GM19468 (cell line): ENCODE results near the gene QKI.

ENCODE experiments used
- ATAC-seq: cut with Tn5 transposase; IDR thresholded peaks from one replicate; pipeline ENCODE4 v1.9.1; 2021; ENCODE audit warnings: mild to moderate bottlenecking, moderate library complexity, moderate number of reproducible peaks; ENCODE audit not compliant: unreplicated experiment; ENCODE audit errors: extremely low read depth

Gene QKI

DNA sequence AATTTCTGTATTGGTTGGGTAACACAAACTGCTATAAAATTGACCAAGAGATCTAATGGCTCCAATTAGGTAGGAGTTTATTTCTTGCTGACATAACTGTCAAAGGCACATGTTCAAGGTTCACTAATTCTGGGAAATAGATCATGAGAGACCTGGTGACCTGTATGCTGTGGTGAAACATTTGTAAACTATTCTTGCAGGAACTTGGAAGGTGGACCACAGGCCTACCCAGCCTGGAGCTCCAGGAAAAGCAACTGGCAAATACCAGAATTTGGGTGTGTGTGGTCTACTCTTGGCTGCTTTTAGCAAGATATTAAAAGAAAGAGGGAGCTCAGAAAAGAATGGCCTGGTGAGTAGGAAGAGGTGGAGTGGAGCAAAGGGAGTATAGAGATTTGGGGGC lies 184.6 kb downstream of the QKI start:
- ATAC-seq = no peak

DNA sequence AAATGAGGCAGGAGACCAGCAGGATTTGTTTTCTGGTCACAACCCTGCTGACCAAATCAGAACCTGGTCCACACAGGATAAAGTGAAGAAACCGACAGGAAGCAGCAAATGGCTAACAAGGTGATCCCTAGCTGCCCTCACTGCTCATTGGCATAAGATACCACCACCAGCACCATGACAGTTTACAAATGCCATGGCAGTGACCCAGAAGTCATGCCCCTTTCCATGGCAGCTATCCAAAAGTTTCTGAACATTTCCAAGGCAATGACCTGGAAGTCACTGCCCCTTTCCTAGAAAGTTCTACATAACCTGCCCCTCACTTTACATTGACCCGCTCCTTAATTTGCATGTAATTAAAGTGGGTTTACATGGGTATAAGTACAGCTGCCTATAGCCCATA lies 185.2 kb downstream of the QKI start:
- ATAC-seq = no peak

DNA sequence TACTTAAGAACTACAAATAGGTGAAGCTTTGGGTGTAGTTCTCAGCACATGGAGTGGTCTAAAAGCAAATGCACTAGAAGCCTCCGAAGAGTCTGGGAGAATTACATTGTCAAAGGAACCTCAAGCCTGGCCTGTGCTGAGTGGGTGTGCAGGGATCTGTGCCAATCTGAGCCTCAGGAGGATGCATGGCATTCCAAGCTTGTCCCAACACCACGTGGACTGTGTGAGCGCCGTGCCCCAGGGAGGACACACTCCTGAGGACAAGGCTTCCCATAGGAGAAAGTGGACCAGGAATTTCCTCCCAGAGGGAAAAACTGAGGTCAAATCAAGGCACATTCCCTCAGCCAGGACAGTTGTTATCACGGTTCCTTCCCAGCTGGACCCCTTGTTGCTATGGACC lies 185.8 kb downstream of the QKI start:
- no peak for ATAC-seq

DNA sequence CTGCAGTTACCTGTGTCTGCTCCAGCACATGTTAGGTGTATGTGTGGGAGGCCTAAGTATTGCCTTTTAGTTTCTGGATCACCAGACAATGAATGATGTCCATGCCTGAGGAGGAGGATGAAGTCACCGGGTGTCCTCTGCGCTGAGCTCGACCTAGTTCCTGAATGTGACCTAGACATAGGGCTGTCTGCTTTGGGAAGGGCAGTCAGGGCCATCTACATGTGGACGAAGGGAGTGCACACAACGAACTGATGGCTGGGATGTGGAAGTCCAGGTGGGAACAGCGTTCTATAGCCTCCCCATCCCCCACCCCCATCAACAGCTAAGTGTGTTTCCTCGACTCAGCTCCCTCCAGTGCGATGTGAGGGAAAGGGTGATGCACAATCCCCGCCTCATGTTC lies 186.3 kb downstream of the QKI start:
- no peak for ATAC-seq

DNA sequence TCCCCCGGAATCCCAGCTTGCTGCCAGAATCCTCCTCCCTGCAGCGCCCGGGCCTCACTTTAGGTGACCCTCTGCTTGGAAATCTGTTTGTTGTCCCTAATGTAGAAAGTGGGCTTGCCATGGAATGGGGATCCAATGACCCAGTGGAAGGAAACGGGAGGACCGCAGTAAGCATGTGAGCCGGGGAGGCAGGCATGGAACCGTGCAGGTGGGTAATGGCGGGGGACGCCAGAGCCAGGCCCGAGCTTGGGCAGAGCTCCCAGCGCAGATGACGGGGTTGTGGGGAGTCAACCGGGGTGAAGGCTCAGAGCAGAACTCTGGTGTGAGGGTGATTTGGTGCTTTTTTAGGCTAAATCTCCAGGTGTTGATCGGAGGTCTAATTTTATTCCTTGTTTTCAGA lies 188.3 kb downstream of the QKI start:
- no peak for ATAC-seq

DNA sequence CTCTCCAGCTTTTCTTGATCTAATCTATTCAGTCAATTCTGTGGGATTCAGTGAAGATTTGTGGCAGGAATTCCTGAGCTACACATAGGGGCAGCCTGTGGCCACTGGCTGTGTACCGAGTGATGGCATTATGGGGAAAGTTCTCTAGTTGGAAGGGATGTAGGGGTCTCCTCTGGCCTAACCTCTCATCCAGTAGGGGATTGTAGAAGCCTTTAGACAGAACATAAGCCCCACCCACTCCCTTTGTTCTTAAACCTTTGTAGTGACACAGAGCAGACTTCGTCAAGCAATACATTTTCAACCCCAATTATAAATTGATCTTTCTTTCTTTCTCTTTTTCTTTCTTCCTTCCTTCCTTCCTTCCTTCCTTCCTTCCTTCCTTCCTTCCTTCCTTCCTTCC lies 188.9 kb downstream of the QKI start:
- no peak for ATAC-seq

DNA sequence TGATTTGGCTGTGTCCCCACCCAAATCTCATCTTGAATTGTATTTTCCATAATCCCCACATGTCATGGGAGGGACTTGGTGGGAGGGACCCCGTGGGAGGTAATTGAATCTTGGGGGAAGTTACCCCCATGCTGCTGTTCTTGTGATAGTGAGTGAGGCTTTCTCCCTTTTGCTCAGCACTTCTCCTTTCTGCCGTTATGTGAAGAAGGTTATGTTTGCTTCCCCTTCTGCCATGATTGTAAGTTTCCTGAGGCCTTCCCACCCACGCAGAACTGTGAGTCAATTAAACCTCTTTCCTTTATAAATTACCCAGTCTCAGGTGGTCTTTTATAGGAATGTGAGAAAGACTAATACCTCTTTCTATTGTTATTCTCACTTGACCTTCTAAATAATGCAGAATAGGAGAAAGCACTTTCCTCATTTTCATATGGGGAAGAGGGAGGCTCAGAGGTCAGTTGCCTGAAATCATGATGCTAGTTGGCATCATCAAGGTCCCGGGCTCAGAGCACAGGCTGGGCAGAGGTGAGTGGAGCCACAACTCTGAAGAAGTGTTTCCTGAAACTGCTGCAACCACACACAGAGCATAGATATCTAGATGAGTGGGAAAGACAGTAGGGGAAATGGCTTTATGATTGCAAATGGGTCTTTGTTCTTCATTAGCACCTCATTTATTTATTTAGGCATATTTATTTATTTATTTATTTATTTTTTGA lies 191.0 kb downstream of the QKI start:
- no peak for ATAC-seq

DNA sequence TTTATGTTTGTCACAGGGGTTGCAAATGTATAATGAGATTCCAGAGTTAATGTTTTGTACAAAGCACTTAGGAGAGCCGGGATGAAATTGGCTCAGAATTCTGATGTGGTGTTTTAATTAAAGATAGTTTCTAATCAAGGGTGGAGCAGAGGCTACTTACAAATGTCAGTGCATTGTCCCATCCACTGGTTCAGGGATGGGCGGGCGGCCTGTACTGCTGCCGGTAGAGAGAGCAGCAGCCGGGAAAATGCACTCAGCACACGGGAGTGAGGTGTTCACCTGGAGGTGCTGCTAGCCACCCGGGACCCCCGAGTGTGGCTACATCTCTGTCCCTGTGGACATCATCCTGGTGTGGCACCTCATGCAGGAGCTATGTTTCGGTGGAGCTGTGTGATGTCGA lies 193.3 kb downstream of the QKI start:
- no peak for ATAC-seq

DNA sequence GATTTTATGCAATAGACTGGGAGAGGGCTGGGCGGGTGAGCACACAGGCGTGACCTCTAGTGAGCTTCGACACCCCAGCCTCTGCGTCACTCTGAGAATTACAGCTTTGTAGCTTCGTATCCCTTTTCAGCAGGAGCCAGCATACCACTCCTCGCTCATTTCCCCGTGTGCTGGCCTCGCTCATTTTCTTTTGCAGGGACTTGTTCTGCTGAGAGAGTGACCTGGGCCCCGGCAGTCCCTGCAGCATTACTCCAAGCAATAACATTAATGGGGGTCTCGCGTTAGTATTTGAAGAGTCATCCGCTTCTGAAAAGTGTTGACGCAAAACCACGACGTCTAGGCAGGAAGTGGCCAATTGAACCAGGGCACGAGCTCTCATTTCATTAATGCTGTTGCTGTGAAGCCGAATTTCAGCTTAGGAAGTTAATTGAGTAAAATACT lies 193.7 kb downstream of the QKI start:
- no peak for ATAC-seq

DNA sequence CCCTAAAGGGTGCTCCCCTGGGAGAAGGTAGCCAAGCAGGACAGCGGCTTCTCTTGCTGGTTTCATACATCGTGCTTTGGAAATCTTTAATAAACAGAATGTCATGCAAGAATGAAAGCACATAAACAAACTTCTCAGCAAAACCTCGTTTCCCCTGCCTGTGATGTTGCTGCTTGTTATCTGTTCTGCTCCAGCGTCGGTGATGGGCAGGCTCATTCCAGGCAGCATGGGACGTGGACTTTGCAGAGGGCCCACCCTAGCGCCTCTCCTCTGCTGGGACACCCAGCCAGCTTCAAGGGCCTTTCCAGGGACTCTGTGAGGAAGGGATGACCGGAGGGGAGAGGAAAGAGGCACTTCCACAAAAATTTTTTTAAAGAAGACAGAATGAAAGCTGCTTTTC lies 197.7 kb downstream of the QKI start:
- ATAC-seq = no peak

DNA sequence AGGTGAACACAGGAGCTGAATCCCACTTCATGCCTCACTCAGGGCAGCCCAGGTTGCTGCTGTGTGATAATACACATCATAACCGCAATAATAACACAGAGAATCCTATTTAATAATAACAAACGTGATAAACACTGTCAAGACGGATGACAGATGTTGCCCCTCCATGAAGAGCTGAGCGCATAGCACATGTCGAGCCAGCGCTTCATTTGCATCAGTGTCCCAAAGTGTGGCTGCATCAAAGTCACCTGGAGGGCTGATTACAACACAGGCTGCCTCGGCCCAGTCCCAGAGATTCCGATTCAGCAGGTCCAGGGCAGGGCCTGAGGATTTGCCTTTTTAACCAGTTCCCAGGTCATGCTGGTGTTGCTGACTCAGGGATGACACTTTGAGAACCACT lies 198.5 kb downstream of the QKI start:
- ATAC-seq = no peak

DNA sequence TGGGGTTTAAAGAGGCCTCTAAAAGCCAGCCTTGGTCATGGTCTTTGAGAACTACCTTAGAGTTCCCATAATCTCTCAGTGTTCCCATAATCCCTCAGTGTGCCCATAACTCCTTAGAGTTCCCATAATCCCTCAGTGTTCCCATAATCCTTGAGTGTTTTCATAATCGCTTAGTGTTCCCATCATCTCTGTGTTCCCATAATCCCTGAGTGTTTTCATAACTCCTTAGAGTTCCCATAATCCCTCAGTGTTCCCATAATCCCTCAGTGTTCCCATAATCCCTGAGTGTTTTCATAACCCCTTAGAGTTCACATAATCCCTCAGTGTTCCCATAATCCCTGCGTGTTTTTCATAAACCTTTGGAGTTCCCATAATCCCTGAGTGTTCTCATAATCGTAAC lies 199.2 kb downstream of the QKI start:
- no peak for ATAC-seq

DNA sequence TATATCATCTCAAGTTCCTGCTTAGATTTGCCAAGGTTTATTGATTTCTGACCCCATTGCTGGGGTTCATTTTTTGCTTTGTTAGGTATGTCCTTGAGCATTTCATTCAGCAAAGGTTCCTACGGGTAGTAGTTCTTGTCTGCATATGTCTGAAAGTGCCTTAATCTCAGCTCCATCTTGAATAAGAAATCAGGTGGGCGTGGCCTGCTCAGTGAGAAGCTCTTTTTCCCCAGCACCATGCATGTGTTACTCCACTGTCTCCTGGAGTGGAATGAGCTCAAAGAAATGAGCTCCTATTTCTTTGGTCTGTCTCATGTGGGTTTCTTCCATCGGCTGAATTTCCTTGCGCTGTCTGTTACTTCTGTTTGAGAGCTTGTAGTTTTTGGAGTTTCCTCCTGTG lies 201.9 kb downstream of the QKI start:
- ATAC-seq = no peak

DNA sequence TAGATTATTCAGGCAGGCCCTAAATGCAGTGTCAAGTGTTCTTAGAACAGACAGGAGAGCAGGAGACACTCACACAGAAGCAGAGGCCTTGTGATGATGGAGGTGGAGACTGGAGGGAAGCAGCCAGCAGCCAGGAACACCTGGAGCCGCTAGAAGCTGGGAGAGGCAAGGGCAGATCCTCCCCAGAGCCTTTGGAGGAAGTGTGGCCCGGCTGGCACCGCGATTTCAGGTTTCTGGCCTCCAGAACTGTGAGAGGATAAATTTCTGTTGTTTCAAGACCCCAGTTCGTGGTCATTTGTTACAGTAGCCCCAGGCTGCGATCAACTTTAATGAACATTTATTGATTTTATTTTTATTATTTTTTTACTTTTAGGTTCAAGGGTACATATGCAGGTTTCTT lies 203.0 kb downstream of the QKI start:
- ATAC-seq = no peak

DNA sequence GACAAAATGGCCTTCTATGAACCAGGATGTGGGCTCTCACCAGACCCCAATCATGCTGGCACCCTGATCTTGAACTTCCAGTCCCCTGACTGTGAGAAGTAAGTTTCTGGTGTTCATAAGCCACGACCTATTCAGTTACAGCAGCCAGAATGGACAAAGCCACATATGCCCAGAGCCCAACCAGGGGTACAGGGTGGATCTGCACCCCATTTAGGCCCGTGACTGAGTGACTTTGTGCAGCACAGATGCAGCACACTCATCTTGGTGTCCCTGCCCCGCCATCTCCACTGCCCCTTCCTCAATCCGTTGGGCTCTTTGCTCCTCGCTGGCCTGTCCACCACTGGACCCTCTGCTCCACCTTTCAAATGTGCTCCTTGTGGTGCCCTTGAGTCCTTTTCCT lies 205.6 kb downstream of the QKI start:
- no peak for ATAC-seq

DNA sequence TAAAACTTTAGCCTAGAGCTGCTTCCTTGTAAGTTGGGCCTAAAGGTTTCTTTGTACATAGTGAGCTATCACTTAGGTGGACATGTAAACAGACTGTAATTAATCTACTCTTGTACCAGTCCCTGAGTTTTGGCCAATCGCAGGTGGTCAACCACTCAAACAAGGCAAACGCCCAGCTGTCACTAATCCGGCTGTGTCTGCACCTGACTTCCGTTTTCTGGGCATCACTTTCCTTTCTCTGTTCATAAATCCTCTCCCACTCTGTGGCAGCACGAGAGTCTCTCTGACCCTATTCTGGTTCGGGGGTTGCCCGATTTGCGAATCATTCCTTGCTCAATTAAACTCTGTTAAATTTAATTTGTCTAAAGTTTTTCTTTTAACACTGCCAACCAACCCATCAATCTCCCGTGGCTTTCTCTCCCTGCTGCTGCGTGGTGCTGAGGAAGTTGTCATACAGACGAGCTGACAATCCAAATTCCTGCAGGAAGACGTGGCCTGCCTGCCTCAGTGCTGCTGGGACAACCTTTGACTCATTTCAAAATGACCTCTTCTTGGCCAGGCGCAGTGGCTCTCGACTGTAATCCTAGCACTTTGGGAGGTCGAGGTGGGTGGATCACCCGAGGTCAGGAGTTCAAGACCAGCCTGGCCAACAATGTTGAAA lies 206.3 kb downstream of the QKI start:
- ATAC-seq = no peak

DNA sequence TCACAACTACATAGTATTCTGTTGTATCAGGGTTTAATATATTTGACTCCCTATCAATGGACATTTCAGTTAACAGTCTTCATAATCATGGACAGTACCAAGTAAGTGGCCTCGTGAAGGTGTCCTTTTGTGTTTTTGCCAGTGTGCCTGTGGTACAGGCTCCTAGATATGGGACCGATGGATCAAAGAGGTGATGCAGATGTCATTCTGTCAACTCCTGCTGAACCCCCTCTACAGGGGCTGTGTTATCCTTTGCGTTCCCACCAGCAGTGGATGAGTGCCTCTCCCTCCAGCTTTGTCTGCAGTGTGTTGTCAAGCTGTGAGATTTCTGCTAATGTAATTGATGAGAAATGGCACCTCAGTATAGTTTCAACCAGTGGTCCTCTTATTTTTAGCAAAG lies 210.7 kb downstream of the QKI start:
- ATAC-seq = no peak

DNA sequence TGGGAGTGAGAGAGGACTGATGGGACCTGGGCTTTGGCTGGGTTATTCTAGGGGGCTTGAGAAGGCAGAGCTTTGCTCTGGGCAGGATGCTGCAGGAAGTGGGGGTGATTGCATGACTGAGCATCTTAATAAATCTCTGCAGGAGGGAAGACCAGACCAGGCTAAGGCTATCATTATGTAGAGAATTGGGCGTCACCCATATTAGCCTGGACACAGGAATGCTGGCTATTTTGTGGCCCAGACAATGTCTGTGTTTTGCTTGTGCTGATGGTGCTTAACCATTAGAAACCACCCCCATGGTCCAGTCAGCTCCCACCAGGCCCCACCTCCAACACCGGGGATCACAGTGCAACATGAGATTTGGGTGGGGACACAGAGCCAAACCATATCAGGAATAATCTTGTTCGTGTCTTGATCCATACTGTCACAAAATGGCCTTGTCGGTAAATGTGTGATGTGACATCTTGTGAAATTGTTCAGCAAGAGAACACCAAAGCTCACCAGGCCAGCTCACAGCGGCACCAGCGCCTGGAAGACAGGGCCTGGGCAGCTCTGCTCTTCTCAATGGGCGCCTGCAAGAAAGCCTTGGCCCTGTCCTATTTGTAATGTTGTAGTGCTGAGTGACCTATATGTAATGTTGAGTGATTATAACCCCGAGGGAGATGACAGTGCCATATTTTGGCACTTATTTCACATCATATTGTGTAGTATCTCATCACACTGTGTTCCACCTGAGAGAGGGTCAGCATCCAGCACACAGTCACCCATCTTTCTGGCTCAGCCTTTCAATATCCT lies 211.8 kb downstream of the QKI start:
- no peak for ATAC-seq

DNA sequence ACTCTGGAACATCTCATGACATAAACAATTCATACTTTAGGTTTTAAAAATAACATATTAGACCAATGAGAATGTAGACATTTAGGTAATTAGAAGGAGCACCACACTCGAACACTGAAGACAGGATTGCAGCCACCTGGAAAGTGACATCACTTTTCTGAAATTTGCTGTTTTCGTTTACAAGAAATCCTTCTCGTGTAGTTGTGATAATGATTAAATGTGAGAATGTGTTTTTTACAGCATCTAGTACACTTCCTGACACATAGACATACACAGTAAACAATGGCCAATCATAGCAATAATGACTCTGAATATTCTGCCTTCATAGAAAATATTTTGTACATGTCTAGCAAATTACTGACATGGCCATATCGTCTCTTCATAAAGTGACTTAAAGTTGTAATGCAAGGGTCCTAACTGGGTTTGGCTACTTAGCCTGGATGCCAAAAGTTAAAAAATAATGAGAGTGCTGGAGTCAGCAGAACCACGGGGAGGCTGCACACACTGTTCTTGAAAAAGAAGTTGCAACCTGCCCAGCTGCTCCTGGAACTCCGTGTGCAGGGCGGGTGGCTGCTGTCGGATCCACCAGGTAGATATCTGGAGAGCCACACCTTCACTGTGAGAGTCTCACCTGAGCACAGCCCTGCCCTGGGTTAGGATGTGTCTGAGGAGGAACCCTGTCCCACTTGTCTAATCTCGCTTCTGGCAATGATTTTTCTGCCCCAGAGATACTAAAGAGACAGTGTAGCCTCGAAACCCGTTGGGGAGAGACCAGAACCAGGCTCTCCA lies 212.9 kb downstream of the QKI start:
- ATAC-seq = no peak
